ENCODE data around the gene OLFML2A. TPM values are rescaled to one million over a fixed set of nuclear protein-coding genes. Genes with fewer than 3 reads are reported as not detected.

The OLFML2A gene
- total and polyA plus RNA-seq, 2 of the 13 experiments (the other 11 are each of a cell fraction or from before 2014, with no cell fraction given): 0.01 to 0.02 TPM

GRCh38 chr9:124852829-124853531 is 76.0 kb downstream of the OLFML2A start, which contains the start of gene WDR38 (continued):
- peak; percentile 64 for TF ChIP-seq ZNF407 (CRISPR knock-in tag; IDR thresholded peaks at IDR 0.05; ENCODE audit: not compliant biosample characterization)
- TF ChIP-seq UBTF (CRISPR knock-in tag; IDR thresholded peaks at IDR 0.05): peak; percentile 45; the same call in 1 of the 2 replicates
- no peak for TF ChIP-seq ZSCAN9 (CRISPR knock-in tag; IDR thresholded peaks at IDR 0.05; ENCODE audit: borderline replicate concordance)
- peak; percentile 40; the same call in 1 of the 2 replicates for TF ChIP-seq ZFP90 (CRISPR knock-in tag; IDR thresholded peaks at IDR 0.05; ENCODE audit: borderline replicate concordance)
- peak; percentile 88 for TF ChIP-seq KDM3A (CRISPR knock-in tag; IDR thresholded peaks at IDR 0.05; ENCODE audit: low read depth)
- 0 out of 2 replicates have a peak, but pooled peaks have one; percentile 29 for TF ChIP-seq KDM1A (CRISPR knock-in tag; IDR thresholded peaks at IDR 0.05)
- peak; percentile 81 for TF ChIP-seq ZGPAT (CRISPR knock-in tag; IDR thresholded peaks at IDR 0.05)
- no peak for TF ChIP-seq ZBTB44 (CRISPR knock-in tag; IDR thresholded peaks at IDR 0.05)
- TF ChIP-seq JDP2 (CRISPR knock-in tag; IDR thresholded peaks at IDR 0.05; ENCODE audit: borderline replicate concordance): no peak
- TF ChIP-seq ZNF549 (CRISPR knock-in tag; IDR thresholded peaks at IDR 0.05): no peak

Measured in HepG2 (cell line).